PC-9 (cell line): ENCODE data around the gene SYNDIG1.

Experiments used
- EZH2 ChIP-seq: fragments of 200-600 bp; sonication (generic); IDR thresholded peaks from 2 replicates; pipeline ENCODE4 v1.8.0; 2017; ENCODE audit warnings: antibody characterized with exemption, low read depth
- TF ChIP-seq, protein P1 (sequence below): fragments of 200-600 bp; sonication (generic); conservative IDR thresholded peaks from 2 replicates; pipeline ENCODE4 v1.6.1; 2017; ENCODE audit warnings: mixed run types, antibody characterized with exemption, mild to moderate bottlenecking, moderate library complexity

DNA sequence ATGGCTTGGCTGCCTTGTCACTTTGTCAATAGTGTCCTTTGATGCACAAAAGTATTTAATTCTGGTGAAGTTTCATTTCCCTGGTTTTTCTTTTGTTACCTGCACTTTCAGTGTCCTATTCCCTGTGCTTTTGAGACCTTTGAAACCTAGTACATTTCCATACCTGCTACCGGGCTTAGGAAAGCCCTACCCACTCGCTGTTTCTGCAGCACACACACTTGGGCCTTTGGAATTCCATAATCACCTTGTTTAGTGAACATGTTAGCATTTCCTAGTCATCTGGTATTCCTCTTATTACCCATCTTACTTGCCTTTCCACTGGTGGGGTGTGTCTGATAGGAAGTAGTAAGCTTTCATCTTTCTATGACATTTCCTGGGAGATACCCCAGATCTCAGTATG, 19.3 kb upstream of the SYNDIG1 start:
- TF ChIP-seq, protein P1, sequence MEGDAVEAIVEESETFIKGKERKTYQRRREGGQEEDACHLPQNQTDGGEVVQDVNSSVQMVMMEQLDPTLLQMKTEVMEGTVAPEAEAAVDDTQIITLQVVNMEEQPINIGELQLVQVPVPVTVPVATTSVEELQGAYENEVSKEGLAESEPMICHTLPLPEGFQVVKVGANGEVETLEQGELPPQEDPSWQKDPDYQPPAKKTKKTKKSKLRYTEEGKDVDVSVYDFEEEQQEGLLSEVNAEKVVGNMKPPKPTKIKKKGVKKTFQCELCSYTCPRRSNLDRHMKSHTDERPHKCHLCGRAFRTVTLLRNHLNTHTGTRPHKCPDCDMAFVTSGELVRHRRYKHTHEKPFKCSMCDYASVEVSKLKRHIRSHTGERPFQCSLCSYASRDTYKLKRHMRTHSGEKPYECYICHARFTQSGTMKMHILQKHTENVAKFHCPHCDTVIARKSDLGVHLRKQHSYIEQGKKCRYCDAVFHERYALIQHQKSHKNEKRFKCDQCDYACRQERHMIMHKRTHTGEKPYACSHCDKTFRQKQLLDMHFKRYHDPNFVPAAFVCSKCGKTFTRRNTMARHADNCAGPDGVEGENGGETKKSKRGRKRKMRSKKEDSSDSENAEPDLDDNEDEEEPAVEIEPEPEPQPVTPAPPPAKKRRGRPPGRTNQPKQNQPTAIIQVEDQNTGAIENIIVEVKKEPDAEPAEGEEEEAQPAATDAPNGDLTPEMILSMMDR, result no peak
- TF ChIP-seq EZH2, result no peak
